Effector memory CD8-positive, alpha-beta T cell (primary cell): ENCODE data around the gene SPON2.

Experiments
- ATAC-seq: fragments of 150-1000 bp; cut with Tn5 transposase; replicated peaks from 2 replicates; pipeline ENCODE4 v1.10.0; 2021; ENCODE audit warnings: mild to moderate bottlenecking, moderate library complexity
- DNase-seq, 3 experiments: peaks; one replicate each; pipeline ENCODE4 v3.0.0; 2021
- H3K27ac Mint-ChIP-seq, 2 donors: one replicate each; pipeline ENCODE4 v1.8.0; 2022; ENCODE audit warnings: mild to moderate bottlenecking in 2 of 2, mixed read lengths in 2 of 2, moderate library complexity in 2 of 2
- H3K27me3 Mint-ChIP-seq, 2 donors: one replicate each; pipeline ENCODE4 v1.8.0; 2022; ENCODE audit warnings: mixed read lengths in 2 of 2
- H3K36me3 Mint-ChIP-seq: one replicate; pipeline ENCODE4 v1.8.0; 2022; ENCODE audit warnings: mild to moderate bottlenecking, moderate library complexity, mixed read lengths; ENCODE audit not compliant: insufficient read depth
- H3K4me1 Mint-ChIP-seq, 2 donors: one replicate each; pipeline ENCODE4 v1.8.0; 2022; ENCODE audit warnings: low read depth in 2 of 2, mixed read lengths in 2 of 2
- H3K4me3 Mint-ChIP-seq, 2 donors: one replicate each; pipeline ENCODE4 v1.8.0; 2022; ENCODE audit warnings: mild to moderate bottlenecking in 2 of 2, mixed read lengths in 2 of 2, moderate library complexity in 2 of 2
- H3K9me3 Mint-ChIP-seq, 2 donors: one replicate each; pipeline ENCODE4 v1.8.0; 2022; ENCODE audit warnings: mixed read lengths in 2 of 2
- total RNA-seq, 9 experiments: gene quantifications; one replicate each; lab custom pipeline; 2026; lab: John Stamatoyannopoulos, UW

The SPON2 gene
- 1.5 to 94.1 (median 11.4) reads per million in 9 experiments for total RNA-seq

GRCh38 chr4:1172228-1172851, at the start of gene SPON2:
TSS of gene SPON2 (minus strand) at chr4:1172583.
- Mint-ChIP-seq H3K27ac (peak within 1 kb of the TSS; percentile 83 to 92), H3K9me3 (no peaks in the 10 kb centered on the region), H3K4me1 (peaks cover 43 to 45% of the 10 kb centered on the region in 2 donors), H3K36me3 (peaks cover 40% of the 10 kb centered on the region), H3K4me3 (peak within 1 kb of the TSS; percentile 80 to 83), H3K27me3 (peaks cover 0 to 7% of the 10 kb centered on the region in 2 donors)
- no peak for DNase-seq
- no peak for ATAC-seq

GRCh38 chr4:1221155-1221870, 48.9 kb upstream of the SPON2 start:
- peaks cover 56% of the 10 kb centered on the region for H3K36me3 Mint-ChIP-seq
- peaks cover 36 to 39% of the 10 kb centered on the region in 2 donors for H3K4me1 Mint-ChIP-seq
- H3K4me3 Mint-ChIP-seq: no peak overlapping the region
- DNase-seq (no peak), ATAC-seq (no peak)
- H3K9me3 Mint-ChIP-seq: no peaks in the 10 kb centered on the region
- no peaks in the 10 kb centered on the region for H3K27me3 Mint-ChIP-seq
- peak overlapping the region; percentile 41 to 52 for H3K27ac Mint-ChIP-seq

GRCh38 chr4:1220566-1220965, 48.2 kb upstream of the SPON2 start:
- Mint-ChIP-seq H3K9me3 (no peaks in the 10 kb centered on the region), H3K36me3 (peaks cover 53% of the 10 kb centered on the region), H3K4me1 (peaks cover 37 to 39% of the 10 kb centered on the region in 2 donors), H3K4me3 (no peak overlapping the region), H3K27me3 (no peaks in the 10 kb centered on the region), H3K27ac (no peak overlapping the region)
- DNase-seq (no peak), ATAC-seq (no peak)

GRCh38 chr4:1219566-1219950, 47.2 kb upstream of the SPON2 start:
- Mint-ChIP-seq H3K4me3 (peak overlapping the region; percentile 64 to 77), H3K36me3 (peaks cover 57% of the 10 kb centered on the region), H3K4me1 (peaks cover 35 to 39% of the 10 kb centered on the region in 2 donors), H3K9me3 (no peaks in the 10 kb centered on the region), H3K27me3 (no peaks in the 10 kb centered on the region), H3K27ac (peak overlapping the region; percentile 90)
- ATAC-seq (no peak), DNase-seq (no peak)

GRCh38 chr4:1218634-1219565, 46.5 kb upstream of the SPON2 start:
- Mint-ChIP-seq H3K36me3 (peaks cover 51% of the 10 kb centered on the region), H3K9me3 (no peaks in the 10 kb centered on the region), H3K27ac (peak overlapping the region; percentile 90), H3K27me3 (no peaks in the 10 kb centered on the region), H3K4me3 (peak overlapping the region; percentile 64 to 77), H3K4me1 (peaks cover 30 to 39% of the 10 kb centered on the region in 2 donors)
- DNase-seq (no peak), ATAC-seq (no peak)

GRCh38 chr4:1217366-1217765, 45.0 kb upstream of the SPON2 start:
- peaks cover 49% of the 10 kb centered on the region for H3K36me3 Mint-ChIP-seq
- H3K27ac Mint-ChIP-seq: peak overlapping the region; percentile 90
- no peak for ATAC-seq
- H3K4me3 Mint-ChIP-seq: peak overlapping the region; percentile 69 to 77
- H3K9me3 Mint-ChIP-seq: no peaks in the 10 kb centered on the region
- no peaks in the 10 kb centered on the region for H3K27me3 Mint-ChIP-seq
- H3K4me1 Mint-ChIP-seq: peaks cover 30 to 39% of the 10 kb centered on the region in 2 donors
- DNase-seq: no peak

GRCh38 chr4:1216869-1217294, 44.5 kb upstream of the SPON2 start:
- peak; percentile 97 for ATAC-seq
- Mint-ChIP-seq H3K27ac (peak overlapping the region; percentile 90), H3K27me3 (no peaks in the 10 kb centered on the region), H3K36me3 (peaks cover 51% of the 10 kb centered on the region), H3K9me3 (no peaks in the 10 kb centered on the region), H3K4me3 (peak overlapping the region; percentile 69 to 77), H3K4me1 (peaks cover 30 to 39% of the 10 kb centered on the region in 2 donors)
- peak; percentile 62 to 66 (median 62) for DNase-seq

- peak overlapping the region; percentile 69 to 77 for H3K4me3 Mint-ChIP-seq
- peaks cover 49% of the 10 kb centered on the region for H3K36me3 Mint-ChIP-seq
- H3K9me3 Mint-ChIP-seq: no peaks in the 10 kb centered on the region
- H3K27me3 Mint-ChIP-seq: no peaks in the 10 kb centered on the region
- H3K4me1 Mint-ChIP-seq: peaks cover 28 to 31% of the 10 kb centered on the region in 2 donors
- DNase-seq (no peak), ATAC-seq (no peak)
- peak overlapping the region; percentile 90 for H3K27ac Mint-ChIP-seq
Measured at GRCh38 chr4:1216076-1216614, 43.8 kb upstream of the SPON2 start.

- Mint-ChIP-seq H3K4me3 (peak overlapping the region in 1 of 2 donors; percentile 77), H3K27ac (no peak overlapping the region), H3K4me1 (peaks cover 25 to 30% of the 10 kb centered on the region in 2 donors), H3K9me3 (no peaks in the 10 kb centered on the region), H3K27me3 (no peaks in the 10 kb centered on the region), H3K36me3 (peaks cover 42% of the 10 kb centered on the region)
- no peak for DNase-seq
- no peak for ATAC-seq
Measured at GRCh38 chr4:1215141-1216075, 43.0 kb upstream of the SPON2 start.

GRCh38 chr4:1214101-1215095, 42.0 kb upstream of the SPON2 start:
- ATAC-seq (no peak), DNase-seq (no peak)
- Mint-ChIP-seq H3K27me3 (no peaks in the 10 kb centered on the region), H3K36me3 (peaks cover 36% of the 10 kb centered on the region), H3K27ac (no peak overlapping the region), H3K4me3 (no peak overlapping the region), H3K9me3 (no peaks in the 10 kb centered on the region), H3K4me1 (peaks cover 22 to 27% of the 10 kb centered on the region in 2 donors)

- H3K4me1 Mint-ChIP-seq: peaks cover 18% of the 10 kb centered on the region in 2 donors
- H3K27me3 Mint-ChIP-seq: no peaks in the 10 kb centered on the region
- H3K9me3 Mint-ChIP-seq: no peaks in the 10 kb centered on the region
- no peak overlapping the region for H3K27ac Mint-ChIP-seq
- DNase-seq (no peak), ATAC-seq (no peak)
- no peak overlapping the region for H3K4me3 Mint-ChIP-seq
- peaks cover 29% of the 10 kb centered on the region for H3K36me3 Mint-ChIP-seq
Measured at GRCh38 chr4:1213336-1213995, 41.1 kb upstream of the SPON2 start.
